ENCODE measurements around the gene ATG9B. TPM values are rescaled to one million over a fixed set of nuclear protein-coding genes. Genes with fewer than 3 reads are reported as not detected.

Gene ATG9B
- total and polyA plus RNA-seq, 2 of the 13 experiments (the other 11 are each of a cell fraction or from before 2014, with no cell fraction given), result 0.24 TPM; not detected in 1

DNA sequence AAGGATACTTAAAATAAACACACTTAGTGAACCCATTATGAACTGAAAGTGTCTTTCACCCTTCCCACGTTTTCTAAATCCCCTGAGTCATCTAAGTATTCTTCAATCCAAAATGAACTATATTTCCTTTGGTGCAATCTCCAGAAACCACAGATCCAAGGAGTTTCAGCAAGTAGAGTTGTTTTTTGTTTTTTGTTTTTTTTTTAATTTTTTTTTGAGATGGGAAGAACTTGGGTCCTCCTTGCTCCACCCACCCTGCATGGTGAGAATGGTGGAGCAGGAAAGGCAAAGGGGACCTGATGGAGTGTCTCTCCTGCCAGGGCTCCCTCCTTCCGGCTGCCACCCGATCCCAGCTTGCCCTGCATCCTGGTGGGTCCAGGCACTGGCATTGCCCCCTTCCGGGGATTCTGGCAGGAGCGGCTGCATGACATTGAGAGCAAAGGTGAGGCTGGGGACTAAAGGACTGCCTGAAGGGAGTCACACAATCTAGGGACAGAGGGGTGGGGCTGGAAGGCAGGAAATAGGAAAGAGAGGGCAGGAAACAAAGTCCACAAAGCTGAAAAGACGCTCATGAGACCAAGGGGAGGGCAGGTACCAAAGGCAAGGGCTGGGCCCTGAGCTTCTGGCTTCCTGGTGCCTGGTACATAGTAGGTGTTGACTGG, 12.1 kb downstream of the ATG9B start (continued):
- TF ChIP-seq, protein P1, sequence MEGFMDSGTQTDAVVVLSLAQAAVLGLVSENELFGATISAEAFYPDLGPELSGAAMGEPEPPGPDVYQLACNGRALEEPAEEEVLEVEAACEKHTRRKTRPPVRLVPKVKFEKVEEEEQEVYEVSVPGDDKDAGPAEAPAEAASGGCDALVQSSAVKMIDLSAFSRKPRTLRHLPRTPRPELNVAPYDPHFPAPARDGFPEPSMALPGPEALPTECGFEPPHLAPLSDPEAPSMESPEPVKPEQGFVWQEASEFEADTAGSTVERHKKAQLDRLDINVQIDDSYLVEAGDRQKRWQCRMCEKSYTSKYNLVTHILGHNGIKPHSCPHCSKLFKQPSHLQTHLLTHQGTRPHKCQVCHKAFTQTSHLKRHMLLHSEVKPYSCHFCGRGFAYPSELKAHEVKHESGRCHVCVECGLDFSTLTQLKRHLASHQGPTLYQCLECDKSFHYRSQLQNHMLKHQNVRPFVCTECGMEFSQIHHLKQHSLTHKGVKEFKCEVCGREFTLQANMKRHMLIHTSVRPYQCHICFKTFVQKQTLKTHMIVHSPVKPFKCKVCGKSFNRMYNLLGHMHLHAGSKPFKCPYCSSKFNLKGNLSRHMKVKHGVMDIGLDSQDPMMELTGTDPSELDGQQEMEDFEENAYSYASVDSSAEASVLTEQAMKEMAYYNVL (CRISPR knock-in tag; IDR thresholded peaks at IDR 0.05; ENCODE audit: borderline replicate concordance), result no peak
- no peak for TF ChIP-seq SMAD1 (CRISPR knock-in tag; IDR thresholded peaks at IDR 0.05; ENCODE audit: borderline replicate concordance, low read depth)
- TF ChIP-seq ZNF253 (CRISPR knock-in tag; IDR thresholded peaks at IDR 0.05; ENCODE audit: borderline replicate concordance), result no peak
- 0 out of 2 replicates have a peak, but pooled peaks have one; percentile 24 for TF ChIP-seq HDAC2 (CRISPR knock-in tag; IDR thresholded peaks at IDR 0.05)
- TF ChIP-seq, protein P2, sequence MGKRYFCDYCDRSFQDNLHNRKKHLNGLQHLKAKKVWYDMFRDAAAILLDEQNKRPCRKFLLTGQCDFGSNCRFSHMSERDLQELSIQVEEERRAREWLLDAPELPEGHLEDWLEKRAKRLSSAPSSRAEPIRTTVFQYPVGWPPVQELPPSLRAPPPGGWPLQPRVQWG (CRISPR knock-in tag; IDR thresholded peaks at IDR 0.05; ENCODE audit: borderline replicate concordance, low read depth), result no peak
- TF ChIP-seq ZNF260 (CRISPR knock-in tag; IDR thresholded peaks at IDR 0.05; ENCODE audit: borderline replicate concordance, low read depth), result no peak
- TF ChIP-seq ZNF274 (CRISPR knock-in tag; IDR thresholded peaks at IDR 0.05), result 0 out of 2 replicates have a peak, but pooled peaks have one; percentile 27
- no peak for TF ChIP-seq SYNCRIP (IDR thresholded peaks at IDR 0.05; ENCODE audit: insufficient read depth, low read depth, low read length)
- no peak for TF ChIP-seq ZBTB42 (CRISPR knock-in tag; IDR thresholded peaks at IDR 0.05)
- no peak for TF ChIP-seq DDIT3 (CRISPR knock-in tag; IDR thresholded peaks at IDR 0.05)
- TF ChIP-seq ZNF704 (CRISPR knock-in tag; IDR thresholded peaks at IDR 0.05; ENCODE audit: borderline replicate concordance), result no peak
- 0 out of 2 replicates have a peak, but pooled peaks have one; percentile 50 for TF ChIP-seq ZNF543 (CRISPR knock-in tag; IDR thresholded peaks at IDR 0.05)
- TF ChIP-seq SNRNP70 (IDR thresholded peaks at IDR 0.05; ENCODE audit: low read depth, low read length), result no peak
- 0 out of 4 replicates have a peak, but pooled peaks of 1 of the 2 experiments have one; percentile 17 for TF ChIP-seq HMGXB4 (CRISPR knock-in tag; IDR thresholded peaks at IDR 0.05; ENCODE audit: borderline replicate concordance in 1 of 2, low read depth in 1 of 2)
- no peak for TF ChIP-seq FOXO4 (CRISPR knock-in tag; conservative IDR thresholded peaks at IDR 0.05)
- TF ChIP-seq PHF5A (CRISPR knock-in tag; IDR thresholded peaks at IDR 0.05; ENCODE audit: low read depth, unreplicated experiment), result no peak
- no peak for TF ChIP-seq ZNF180 (CRISPR knock-in tag; IDR thresholded peaks at IDR 0.05; ENCODE audit: borderline replicate concordance, low read depth)
- TF ChIP-seq, protein P3, sequence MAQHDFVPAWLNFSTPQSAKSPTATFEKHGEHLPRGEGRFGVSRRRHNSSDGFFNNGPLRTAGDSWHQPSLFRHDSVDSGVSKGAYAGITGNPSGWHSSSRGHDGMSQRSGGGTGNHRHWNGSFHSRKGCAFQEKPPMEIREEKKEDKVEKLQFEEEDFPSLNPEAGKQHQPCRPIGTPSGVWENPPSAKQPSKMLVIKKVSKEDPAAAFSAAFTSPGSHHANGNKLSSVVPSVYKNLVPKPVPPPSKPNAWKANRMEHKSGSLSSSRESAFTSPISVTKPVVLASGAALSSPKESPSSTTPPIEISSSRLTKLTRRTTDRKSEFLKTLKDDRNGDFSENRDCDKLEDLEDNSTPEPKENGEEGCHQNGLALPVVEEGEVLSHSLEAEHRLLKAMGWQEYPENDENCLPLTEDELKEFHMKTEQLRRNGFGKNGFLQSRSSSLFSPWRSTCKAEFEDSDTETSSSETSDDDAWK (CRISPR knock-in tag; IDR thresholded peaks at IDR 0.05), result no peak
- TF ChIP-seq ZBTB1 (CRISPR knock-in tag; IDR thresholded peaks at IDR 0.05; ENCODE audit: borderline replicate concordance), result no peak
